HG02588 (cell line): Measurements from ENCODE around the gene PSG7.
"Not testable (repeated sequence)": the region's sequence is repeated elsewhere in the genome, so short reads cannot be mapped to it uniquely, and the experiment has no call there.

ENCODE experiments used
- ATAC-seq: cut with Tn5 transposase; IDR thresholded peaks from one replicate; pipeline ENCODE4 v1.9.1; 2021; ENCODE audit warnings: mild to moderate bottlenecking, moderate library complexity; ENCODE audit not compliant: unreplicated experiment

The PSG7 gene

GRCh38 chr19:42916931-42917330 lies 20.1 kb downstream of the PSG7 start:
- ATAC-seq = not testable (repeated sequence)

GRCh38 chr19:42913516-42913915 lies 23.5 kb downstream of the PSG7 start:
- not testable (repeated sequence) for ATAC-seq

- not testable (repeated sequence) for ATAC-seq
Measured at GRCh38 chr19:42912941-42913340, 24.1 kb downstream of the PSG7 start.

GRCh38 chr19:42911731-42912130 lies 25.3 kb downstream of the PSG7 start:
- not testable (repeated sequence) for ATAC-seq

- not testable (repeated sequence) for ATAC-seq
Measured at GRCh38 chr19:42906162-42906561, 30.8 kb downstream of the PSG7 start.

- not testable (repeated sequence) for ATAC-seq
Measured at GRCh38 chr19:42900561-42900960, 36.4 kb downstream of the PSG7 start.

GRCh38 chr19:42899674-42900073 lies 37.3 kb downstream of the PSG7 start:
- ATAC-seq = not testable (repeated sequence)

- ATAC-seq = not testable (repeated sequence)
Measured at GRCh38 chr19:42899110-42899509, 37.9 kb downstream of the PSG7 start.

- not testable (repeated sequence) for ATAC-seq
Measured at GRCh38 chr19:42898656-42899055, 38.4 kb downstream of the PSG7 start.

GRCh38 chr19:42897729-42898128 lies 39.3 kb downstream of the PSG7 start:
- ATAC-seq = not testable (repeated sequence)

GRCh38 chr19:42890446-42890845 lies 46.6 kb downstream of the PSG7 start:
- not testable (repeated sequence) for ATAC-seq

- not testable (repeated sequence) for ATAC-seq
Measured at GRCh38 chr19:42887876-42888445, 49.0 kb downstream of the PSG7 start.

- not testable (repeated sequence) for ATAC-seq
Measured at GRCh38 chr19:42882730-42883129, 54.3 kb downstream of the PSG7 start.

GRCh38 chr19:42882010-42882409 lies 55.0 kb downstream of the PSG7 start:
- ATAC-seq = not testable (repeated sequence)

- ATAC-seq = not testable (repeated sequence)
Measured at GRCh38 chr19:42881279-42881678, 55.7 kb downstream of the PSG7 start.

- ATAC-seq = not testable (repeated sequence)
Measured at GRCh38 chr19:42880621-42881020, 56.4 kb downstream of the PSG7 start.

- ATAC-seq = no peak
Measured at GRCh38 chr19:42879613-42880012, 57.4 kb downstream of the PSG7 start, which contains the start of gene PSG1. TSS of gene PSG1 (minus strand) at chr19:42879713. CDS start at chr19:42879581, 132 bp downstream.

GRCh38 chr19:42876596-42876995 lies 60.4 kb downstream of the PSG7 start:
- not testable (repeated sequence) for ATAC-seq

- not testable (repeated sequence) for ATAC-seq
Measured at GRCh38 chr19:42875881-42876280, 61.1 kb downstream of the PSG7 start.

GRCh38 chr19:42874901-42875813 lies 61.9 kb downstream of the PSG7 start:
- not testable (repeated sequence) for ATAC-seq

GRCh38 chr19:42874136-42874535 lies 62.9 kb downstream of the PSG7 start:
- not testable (repeated sequence) for ATAC-seq
